HG03469 (cell line): ENCODE measurements around the gene MUC22.

Experiments
- ATAC-seq: cut with Tn5 transposase; IDR thresholded peaks from one replicate; pipeline ENCODE4 v1.9.1; 2021; ENCODE audit warnings: mild to moderate bottlenecking, moderate library complexity, moderate number of reproducible peaks; ENCODE audit not compliant: unreplicated experiment

MUC22 gene

DNA sequence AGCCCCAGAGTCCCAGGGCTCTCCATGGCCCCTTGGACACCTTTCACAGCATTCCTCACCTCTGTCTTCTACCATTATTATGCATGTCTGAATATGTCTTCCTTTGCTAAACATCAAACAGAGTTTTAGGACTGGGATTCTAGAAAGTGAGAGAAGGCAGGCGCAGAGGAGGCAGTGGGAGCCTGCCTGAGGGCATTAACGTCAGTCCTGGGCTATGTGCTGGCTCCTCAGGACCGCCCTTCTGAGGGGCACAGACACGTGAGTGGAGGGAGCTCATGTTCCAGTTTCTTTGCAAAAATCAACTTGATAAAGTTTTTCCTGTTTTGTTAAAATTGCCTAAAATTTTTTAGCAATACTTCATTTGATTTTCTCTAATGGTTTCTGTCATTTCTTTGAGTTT lies 64.1 kb downstream of the MUC22 start:
- ATAC-seq, result no peak

DNA sequence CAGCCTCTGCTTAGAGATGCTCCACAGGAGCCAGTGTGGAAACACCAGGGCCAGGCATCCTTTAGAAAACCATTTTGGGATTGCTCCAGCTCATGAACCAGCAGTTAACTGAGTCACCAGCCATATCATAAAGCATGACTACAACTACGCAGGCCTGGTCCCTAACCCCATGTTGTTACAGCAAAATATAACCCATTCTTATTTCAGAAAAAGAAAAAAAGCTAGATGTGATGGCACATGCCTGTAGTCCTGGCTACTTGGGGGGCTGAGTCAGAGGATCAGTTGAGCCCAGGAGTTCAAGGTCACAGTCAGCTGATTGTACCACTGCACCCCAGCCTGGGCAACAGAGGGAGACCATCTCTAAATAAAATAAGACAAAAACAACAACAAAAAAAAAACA lies 65.3 kb downstream of the MUC22 start:
- no peak for ATAC-seq

GRCh38 chr6:31076611-31077010 lies 66.3 kb downstream of the MUC22 start:
- ATAC-seq, result no peak

GRCh38 chr6:31079656-31080261 lies 69.5 kb downstream of the MUC22 start:
- ATAC-seq, result no peak

DNA sequence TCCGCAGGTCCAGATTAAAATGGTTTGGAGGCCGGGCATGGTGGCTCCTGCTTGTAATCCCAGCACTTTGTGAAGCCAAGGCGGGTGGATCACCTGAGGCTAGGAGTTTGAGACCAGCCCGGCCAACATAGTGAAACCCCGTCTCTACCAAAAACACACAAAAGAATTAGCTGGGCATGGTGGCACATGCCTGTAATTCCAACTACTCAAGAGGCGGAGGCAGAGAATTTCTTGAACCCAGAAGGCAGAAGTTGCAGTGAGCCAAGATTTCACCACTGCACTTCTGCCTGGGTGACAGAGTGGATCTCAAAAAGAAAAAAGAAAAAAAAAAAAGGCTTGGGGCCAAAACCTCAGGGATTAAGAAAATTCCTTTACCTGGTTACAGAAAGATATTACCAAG lies 71.6 kb downstream of the MUC22 start:
- no peak for ATAC-seq

DNA sequence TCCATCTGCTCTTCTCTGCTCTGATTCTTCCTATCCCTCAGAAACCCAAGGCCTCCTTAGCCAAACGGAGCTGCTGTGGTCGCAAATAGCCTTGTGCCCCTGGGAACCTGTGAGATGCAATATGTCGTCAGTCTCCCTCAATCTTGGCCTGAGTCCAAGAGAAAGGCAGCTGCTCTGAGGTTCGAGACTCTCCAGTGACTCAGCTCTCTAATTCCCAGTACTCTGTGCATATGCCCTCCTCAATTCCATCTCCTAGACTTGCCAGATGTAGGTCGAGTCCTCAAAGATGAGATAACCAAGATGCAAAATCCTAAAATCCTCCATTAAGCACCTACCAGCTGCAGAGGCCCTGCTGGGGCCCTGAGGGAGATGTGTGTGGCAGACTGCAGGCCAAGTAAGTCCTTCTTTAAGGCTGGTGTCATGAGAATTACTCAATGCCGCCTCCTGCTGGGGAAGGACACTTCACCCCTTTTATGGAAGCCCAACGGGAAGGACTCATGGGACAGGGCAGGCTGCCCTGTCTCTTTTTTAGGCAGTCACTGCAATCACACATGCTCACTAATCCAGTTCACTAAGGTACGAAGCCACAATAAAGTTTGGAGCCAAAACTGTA lies 73.6 kb downstream of the MUC22 start:
- ATAC-seq, result no peak
